ENCODE data around the gene CCDC92.

CCDC92 gene

GRCh38 chr12:123892853-123893252 lies 79.8 kb downstream of the CCDC92 start:
- H3K4me3 ChIP-seq, result no peak overlapping the region
- no peak for DNase-seq (ENCODE audit: low read depth, low spot score)
- H3K27ac ChIP-seq, result no peak overlapping the region
- TF ChIP-seq EZH2 (IDR thresholded peaks at IDR 0.05) (no peak), FOXP2 (optimal IDR thresholded peaks at IDR 0.05; ENCODE audit: control extremely low read depth, extremely low read length, insufficient read depth) (no peak), POLR2AphosphoS5 (IDR thresholded peaks at IDR 0.05; ENCODE audit: borderline replicate concordance, low read depth, low read length) (no peak)
- no peaks in the 10 kb centered on the region for H3K36me3 ChIP-seq (ENCODE audit: insufficient read depth, low read length)
- H3K9ac ChIP-seq (ENCODE audit: insufficient read length), result no peak overlapping the region
- no peaks in the 10 kb centered on the region for H3K9me3 ChIP-seq (ENCODE audit: low read depth, low read length)

- DNase-seq (ENCODE audit: low read depth, low spot score), result no peak
- Histone ChIP-seq H3K9me3 (ENCODE audit: low read depth, low read length) (no peaks in the 10 kb centered on the region), H3K4me3 (no peak overlapping the region), H3K27ac (no peak overlapping the region), H3K9ac (ENCODE audit: insufficient read length) (no peak overlapping the region), H3K36me3 (ENCODE audit: insufficient read depth, low read length) (no peaks in the 10 kb centered on the region)
- TF ChIP-seq EZH2 (IDR thresholded peaks at IDR 0.05) (no peak), POLR2AphosphoS5 (IDR thresholded peaks at IDR 0.05; ENCODE audit: borderline replicate concordance, low read depth, low read length) (no peak)
Observed at GRCh38 chr12:123892180-123892559, 80.5 kb downstream of the CCDC92 start.

- Histone ChIP-seq H3K9me3 (ENCODE audit: low read depth, low read length) (no peaks in the 10 kb centered on the region), H3K27ac (no peak overlapping the region), H3K4me3 (no peak overlapping the region), H3K9ac (ENCODE audit: insufficient read length) (no peak overlapping the region), H3K36me3 (ENCODE audit: insufficient read depth, low read length) (no peaks in the 10 kb centered on the region)
- DNase-seq (ENCODE audit: low read depth, low spot score), result no peak
- no peak for TF ChIP-seq EZH2 (IDR thresholded peaks at IDR 0.05)
- no peak for TF ChIP-seq FOXP2 (optimal IDR thresholded peaks at IDR 0.05; ENCODE audit: control extremely low read depth, extremely low read length, insufficient read depth)
- no peak for TF ChIP-seq POLR2AphosphoS5 (IDR thresholded peaks at IDR 0.05; ENCODE audit: borderline replicate concordance, low read depth, low read length)
Observed at GRCh38 chr12:123891516-123892179, 81.0 kb downstream of the CCDC92 start.

- no peak overlapping the region for H3K9ac ChIP-seq (ENCODE audit: insufficient read length)
- no peak for DNase-seq (ENCODE audit: low read depth, low spot score)
- no peak overlapping the region for H3K4me3 ChIP-seq
- no peaks in the 10 kb centered on the region for H3K36me3 ChIP-seq (ENCODE audit: insufficient read depth, low read length)
- TF ChIP-seq FOXP2 (optimal IDR thresholded peaks at IDR 0.05; ENCODE audit: control extremely low read depth, extremely low read length, insufficient read depth) (no peak), POLR2AphosphoS5 (IDR thresholded peaks at IDR 0.05; ENCODE audit: borderline replicate concordance, low read depth, low read length) (no peak), EZH2 (IDR thresholded peaks at IDR 0.05) (no peak)
- H3K9me3 ChIP-seq (ENCODE audit: low read depth, low read length), result no peaks in the 10 kb centered on the region
- no peak overlapping the region for H3K27ac ChIP-seq
Observed at GRCh38 chr12:123891011-123891410, 81.6 kb downstream of the CCDC92 start.

GRCh38 chr12:123890536-123890902 lies 82.1 kb downstream of the CCDC92 start:
- no peaks in the 10 kb centered on the region for H3K36me3 ChIP-seq (ENCODE audit: insufficient read depth, low read length)
- no peak overlapping the region for H3K4me3 ChIP-seq
- DNase-seq (ENCODE audit: low read depth, low spot score), result no peak
- H3K9ac ChIP-seq (ENCODE audit: insufficient read length), result no peak overlapping the region
- no peak overlapping the region for H3K27ac ChIP-seq
- no peaks in the 10 kb centered on the region for H3K9me3 ChIP-seq (ENCODE audit: low read depth, low read length)
- TF ChIP-seq EZH2 (IDR thresholded peaks at IDR 0.05), result no peak
- TF ChIP-seq FOXP2 (optimal IDR thresholded peaks at IDR 0.05; ENCODE audit: control extremely low read depth, extremely low read length, insufficient read depth), result no peak
- no peak for TF ChIP-seq POLR2AphosphoS5 (IDR thresholded peaks at IDR 0.05; ENCODE audit: borderline replicate concordance, low read depth, low read length)

GRCh38 chr12:123889848-123890535 lies 82.6 kb downstream of the CCDC92 start:
- no peak for DNase-seq (ENCODE audit: low read depth, low spot score)
- H3K4me3 ChIP-seq, result no peak overlapping the region
- no peak overlapping the region for H3K9ac ChIP-seq (ENCODE audit: insufficient read length)
- no peaks in the 10 kb centered on the region for H3K36me3 ChIP-seq (ENCODE audit: insufficient read depth, low read length)
- H3K9me3 ChIP-seq (ENCODE audit: low read depth, low read length), result no peaks in the 10 kb centered on the region
- TF ChIP-seq FOXP2 (optimal IDR thresholded peaks at IDR 0.05; ENCODE audit: control extremely low read depth, extremely low read length, insufficient read depth), result no peak
- TF ChIP-seq POLR2AphosphoS5 (IDR thresholded peaks at IDR 0.05; ENCODE audit: borderline replicate concordance, low read depth, low read length), result no peak
- no peak for TF ChIP-seq EZH2 (IDR thresholded peaks at IDR 0.05)
- H3K27ac ChIP-seq, result no peak overlapping the region

GRCh38 chr12:123888989-123889388 lies 83.6 kb downstream of the CCDC92 start:
- H3K9me3 ChIP-seq (ENCODE audit: low read depth, low read length), result no peaks in the 10 kb centered on the region
- no peak overlapping the region for H3K4me3 ChIP-seq
- no peak overlapping the region for H3K9ac ChIP-seq (ENCODE audit: insufficient read length)
- no peak overlapping the region for H3K27ac ChIP-seq
- no peaks in the 10 kb centered on the region for H3K36me3 ChIP-seq (ENCODE audit: insufficient read depth, low read length)
- TF ChIP-seq FOXP2 (optimal IDR thresholded peaks at IDR 0.05; ENCODE audit: control extremely low read depth, extremely low read length, insufficient read depth), result no peak
- no peak for TF ChIP-seq EZH2 (IDR thresholded peaks at IDR 0.05)
- TF ChIP-seq POLR2AphosphoS5 (IDR thresholded peaks at IDR 0.05; ENCODE audit: borderline replicate concordance, low read depth, low read length), result no peak
- DNase-seq (ENCODE audit: low read depth, low spot score), result no peak

GRCh38 chr12:123886931-123887582 lies 85.6 kb downstream of the CCDC92 start:
- Histone ChIP-seq H3K4me3 (no peak overlapping the region), H3K9ac (ENCODE audit: insufficient read length) (no peak overlapping the region), H3K9me3 (ENCODE audit: low read depth, low read length) (no peaks in the 10 kb centered on the region), H3K27ac (no peak overlapping the region), H3K36me3 (ENCODE audit: insufficient read depth, low read length) (no peaks in the 10 kb centered on the region)
- DNase-seq (ENCODE audit: low read depth, low spot score), result no peak
- TF ChIP-seq POLR2AphosphoS5 (IDR thresholded peaks at IDR 0.05; ENCODE audit: borderline replicate concordance, low read depth, low read length), result no peak
- no peak for TF ChIP-seq FOXP2 (optimal IDR thresholded peaks at IDR 0.05; ENCODE audit: control extremely low read depth, extremely low read length, insufficient read depth)
- no peak for TF ChIP-seq EZH2 (IDR thresholded peaks at IDR 0.05)

All from SK-N-MC (cell line).